HEK293 (cell line): ENCODE measurements around the gene MYH7B.

Experiments used
- CTCF ChIA-PET: fragments of 350-600 bp; formaldehyde crosslinking; extraction: SDS; loops from one replicate; lab custom pipeline; 2021; ENCODE audit warnings: antibody characterized with exemption; lab: Yijun Ruan, JAX
- POLR2A ChIA-PET: fragments of 300-600 bp; formaldehyde crosslinking; extraction: SDS; loops from one replicate; lab custom pipeline; 2020; ENCODE audit warnings: antibody characterized with exemption, inconsistent platforms; lab: Yijun Ruan, JAX
- H3K27ac ChIP-seq: fragments of 200-500 bp; sonication (Bioruptor generic); 2 replicates; pipeline ENCODE4 v1.5.1; 2014; ENCODE audit warnings: low read depth, low read length, control low read depth, inconsistent platforms; ENCODE audit errors: extremely low read depth
- H3K36me3 ChIP-seq, 2 experiments: fragments of 200-500 bp in 1 of 2; sonication (Bioruptor generic) in 1 of 2; 1 replicate in 1 of 2; 2 replicates in 1 of 2; pipeline ENCODE4 v1.5.1; 2014 to 2017; ENCODE audit warnings: inconsistent platforms in 2 of 2, low read length in 2 of 2; ENCODE audit not compliant: control insufficient read depth in 2 of 2, insufficient read depth in 1 of 2
- H3K4me1 ChIP-seq: fragments of 200-500 bp; sonication (Bioruptor generic); 2 replicates; pipeline ENCODE4 v1.5.1; 2014; ENCODE audit warnings: mild to moderate bottlenecking, low read length, inconsistent platforms; ENCODE audit not compliant: control insufficient read depth, insufficient read depth
- H3K4me3 ChIP-seq: 2 replicates; pipeline ENCODE4 v1.5.1; 2011; ENCODE audit warnings: low read depth, mild to moderate bottlenecking, control low read depth, low read length, moderate library complexity
- H3K9me3 ChIP-seq: fragments of 200-500 bp; sonication (Bioruptor generic); 2 replicates; pipeline ENCODE4 v1.5.1; 2014; ENCODE audit warnings: low read depth, low read length, inconsistent platforms; ENCODE audit not compliant: control insufficient read depth, insufficient read depth
- GLIS1 ChIP-seq: fragments of 450-650 bp; formaldehyde crosslinking; IDR thresholded peaks from 2 replicates; pipeline ENCODE4 v1.5.1; 2016; ENCODE audit warnings: missing biosample characterization, missing genetic modification characterization
- SCRT1 ChIP-seq: fragments of 450-650 bp; formaldehyde crosslinking; IDR thresholded peaks from 2 replicates; pipeline ENCODE4 v1.5.1; 2016; ENCODE audit warnings: missing biosample characterization, missing genetic modification characterization, borderline replicate concordance
- WT1 ChIP-seq: fragments of 450-650 bp; formaldehyde crosslinking; IDR thresholded peaks from 2 replicates; pipeline ENCODE4 v1.5.1; 2016; ENCODE audit warnings: missing biosample characterization, missing genetic modification characterization
- ZNF10 ChIP-seq: fragments of 450-650 bp; formaldehyde crosslinking; IDR thresholded peaks from 2 replicates; pipeline ENCODE4 v1.5.1; 2017; ENCODE audit warnings: missing biosample characterization, missing genetic modification characterization
- ZNF112 ChIP-seq: fragments of 450-650 bp; formaldehyde crosslinking; IDR thresholded peaks from 2 replicates; pipeline ENCODE4 v1.5.0; 2017; ENCODE audit warnings: missing biosample characterization, missing genetic modification characterization
- ZNF202 ChIP-seq: fragments of 450-650 bp; formaldehyde crosslinking; IDR thresholded peaks from 2 replicates; pipeline ENCODE4 v1.5.1; 2016; ENCODE audit warnings: missing biosample characterization, missing genetic modification characterization, borderline replicate concordance
- ZNF311 ChIP-seq: fragments of 450-650 bp; formaldehyde crosslinking; IDR thresholded peaks from 2 replicates; pipeline ENCODE4 v1.5.1; 2017; ENCODE audit warnings: missing biosample characterization, missing genetic modification characterization, borderline replicate concordance
- ZNF394 ChIP-seq: fragments of 450-650 bp; formaldehyde crosslinking; IDR thresholded peaks from 2 replicates; pipeline ENCODE4 v1.5.1; 2016; ENCODE audit warnings: missing biosample characterization, missing genetic modification characterization, mild to moderate bottlenecking, moderate library complexity, borderline replicate concordance
- ZNF514 ChIP-seq: fragments of 450-650 bp; formaldehyde crosslinking; IDR thresholded peaks from 2 replicates; pipeline ENCODE4 v1.5.1; 2016; ENCODE audit warnings: missing biosample characterization, missing genetic modification characterization
- ZNF529 ChIP-seq: fragments of 450-650 bp; formaldehyde crosslinking; IDR thresholded peaks from 2 replicates; pipeline ENCODE4 v1.5.1; 2017; ENCODE audit warnings: missing genetic modification characterization, missing biosample characterization; ENCODE audit not compliant: insufficient replicate concordance
- TF ChIP-seq, protein P1 (sequence below): fragments of 450-650 bp; formaldehyde crosslinking; IDR thresholded peaks from 2 replicates; pipeline ENCODE4 v1.5.1; 2016; ENCODE audit warnings: missing biosample characterization, missing genetic modification characterization
- TF ChIP-seq, protein P2 (sequence below): fragments of 450-650 bp; formaldehyde crosslinking; IDR thresholded peaks from 2 replicates; pipeline ENCODE4 v1.5.1; 2016; ENCODE audit warnings: missing biosample characterization, missing genetic modification characterization

Gene MYH7B

DNA sequence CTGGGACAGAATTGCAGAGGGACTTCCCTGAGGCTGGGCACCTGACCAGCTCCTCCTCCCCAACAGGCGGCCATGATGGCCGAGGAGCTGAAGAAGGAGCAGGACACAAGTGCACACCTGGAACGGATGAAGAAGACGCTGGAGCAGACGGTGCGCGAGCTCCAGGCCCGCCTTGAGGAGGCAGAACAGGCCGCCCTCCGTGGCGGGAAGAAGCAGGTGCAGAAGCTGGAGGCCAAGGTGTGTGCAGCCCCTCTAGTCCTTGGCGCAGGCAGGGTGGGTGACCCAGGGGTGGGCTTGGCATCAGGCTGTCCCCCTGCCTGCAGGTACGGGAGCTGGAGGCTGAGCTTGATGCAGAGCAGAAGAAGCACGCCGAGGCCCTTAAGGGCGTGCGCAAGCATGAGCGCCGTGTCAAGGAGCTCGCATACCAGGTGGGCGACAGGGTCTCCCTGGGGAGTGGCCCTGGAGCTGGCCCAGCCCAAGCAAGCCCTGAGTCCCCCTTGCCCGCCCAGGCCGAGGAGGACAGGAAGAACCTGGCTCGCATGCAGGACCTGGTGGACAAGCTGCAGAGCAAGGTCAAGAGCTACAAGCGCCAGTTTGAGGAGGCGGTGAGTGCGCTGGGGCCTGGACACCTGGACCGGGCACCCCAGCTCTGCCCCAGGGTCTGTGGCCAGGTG is 45.4 kb downstream of the MYH7B start:
- no peaks in the 10 kb centered on the region for H3K4me1 ChIP-seq
- no peak overlapping the region for H3K4me3 ChIP-seq
- H3K9me3 ChIP-seq: no peaks in the 10 kb centered on the region
- ChIA-PET POLR2A (no interaction called here), CTCF (interaction anchor here (0.6 to 1.1 kb wide), 7 partner anchors 9 to 277 kb away, joined by 3 to 5 read pairs (median 4); no protein-coding TSS in a partner anchor)
- H3K27ac ChIP-seq: no peak overlapping the region
- TF ChIP-seq ZNF202 (no peak), WT1 (tag by site-specific recombination) (no peak), ZNF529 (no peak), ZNF394 (tag by site-specific recombination) (no peak), ZNF112 (no peak), ZNF514 (tag by site-specific recombination) (no peak), ZNF10 (no peak)
- TF ChIP-seq, protein P1, sequence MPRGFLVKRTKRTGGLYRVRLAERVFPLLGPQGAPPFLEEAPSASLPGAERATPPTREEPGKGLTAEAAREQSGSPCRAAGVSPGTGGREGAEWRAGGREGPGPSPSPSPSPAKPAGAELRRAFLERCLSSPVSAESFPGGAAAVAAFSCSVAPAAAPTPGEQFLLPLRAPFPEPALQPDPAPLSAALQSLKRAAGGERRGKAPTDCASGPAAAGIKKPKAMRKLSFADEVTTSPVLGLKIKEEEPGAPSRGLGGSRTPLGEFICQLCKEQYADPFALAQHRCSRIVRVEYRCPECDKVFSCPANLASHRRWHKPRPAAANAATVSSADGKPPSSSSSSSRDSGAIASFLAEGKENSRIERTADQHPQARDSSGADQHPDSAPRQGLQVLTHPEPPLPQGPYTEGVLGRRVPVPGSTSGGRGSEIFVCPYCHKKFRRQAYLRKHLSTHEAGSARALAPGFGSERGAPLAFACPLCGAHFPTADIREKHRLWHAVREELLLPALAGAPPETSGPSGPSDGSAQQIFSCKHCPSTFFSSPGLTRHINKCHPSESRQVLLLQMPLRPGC: no peak
- TF ChIP-seq, protein P2, sequence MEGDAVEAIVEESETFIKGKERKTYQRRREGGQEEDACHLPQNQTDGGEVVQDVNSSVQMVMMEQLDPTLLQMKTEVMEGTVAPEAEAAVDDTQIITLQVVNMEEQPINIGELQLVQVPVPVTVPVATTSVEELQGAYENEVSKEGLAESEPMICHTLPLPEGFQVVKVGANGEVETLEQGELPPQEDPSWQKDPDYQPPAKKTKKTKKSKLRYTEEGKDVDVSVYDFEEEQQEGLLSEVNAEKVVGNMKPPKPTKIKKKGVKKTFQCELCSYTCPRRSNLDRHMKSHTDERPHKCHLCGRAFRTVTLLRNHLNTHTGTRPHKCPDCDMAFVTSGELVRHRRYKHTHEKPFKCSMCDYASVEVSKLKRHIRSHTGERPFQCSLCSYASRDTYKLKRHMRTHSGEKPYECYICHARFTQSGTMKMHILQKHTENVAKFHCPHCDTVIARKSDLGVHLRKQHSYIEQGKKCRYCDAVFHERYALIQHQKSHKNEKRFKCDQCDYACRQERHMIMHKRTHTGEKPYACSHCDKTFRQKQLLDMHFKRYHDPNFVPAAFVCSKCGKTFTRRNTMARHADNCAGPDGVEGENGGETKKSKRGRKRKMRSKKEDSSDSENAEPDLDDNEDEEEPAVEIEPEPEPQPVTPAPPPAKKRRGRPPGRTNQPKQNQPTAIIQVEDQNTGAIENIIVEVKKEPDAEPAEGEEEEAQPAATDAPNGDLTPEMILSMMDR (tag by site-specific recombination): no peak
- H3K36me3 ChIP-seq: peaks cover 0 to 94% of the 10 kb centered on the region in 2 experiments; a peak in 2 of 3 replicates

DNA sequence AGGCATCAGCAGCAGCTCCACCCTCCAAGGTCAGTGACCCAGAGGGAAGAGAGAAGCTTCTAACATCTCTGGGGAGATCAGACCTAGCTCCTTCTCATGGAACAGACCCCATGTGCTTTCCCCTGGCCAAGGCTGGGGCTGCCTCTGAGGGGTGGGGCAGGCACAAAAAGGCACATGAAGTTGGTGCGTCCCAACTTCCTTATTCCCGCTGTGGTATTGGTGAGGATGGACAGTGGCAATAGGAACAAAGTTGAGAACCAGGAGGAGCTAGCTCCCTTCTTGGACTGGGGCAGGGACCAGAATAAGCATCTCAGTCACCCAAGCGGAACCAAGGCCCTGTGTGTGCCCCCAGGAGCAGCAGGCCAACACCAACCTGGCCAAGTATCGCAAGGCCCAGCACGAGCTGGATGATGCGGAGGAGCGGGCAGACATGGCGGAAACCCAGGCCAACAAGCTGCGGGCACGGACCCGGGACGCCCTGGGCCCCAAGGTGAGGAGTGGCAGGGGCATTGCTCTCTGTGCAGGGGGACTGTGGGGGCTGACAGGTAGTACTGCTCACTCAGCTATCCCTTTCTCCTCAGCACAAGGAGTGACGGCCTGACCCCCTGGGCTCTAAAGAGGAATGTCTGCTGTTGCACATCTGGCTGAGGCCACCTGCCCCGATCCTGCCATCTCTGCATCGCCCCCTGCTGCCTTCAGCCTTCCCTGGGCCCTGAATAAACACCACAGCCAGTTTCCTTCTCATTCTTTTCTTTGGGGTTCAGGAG is 46.1 kb downstream of the MYH7B start:
- ChIA-PET POLR2A (no interaction called here), CTCF (interaction anchor here (0.6 to 1.1 kb wide), 5 partner anchors 17 to 267 kb away, joined by 3 to 5 read pairs (median 4); no protein-coding TSS in a partner anchor)
- H3K4me3 ChIP-seq: no peak overlapping the region
- H3K36me3 ChIP-seq: peaks cover 0 to 94% of the 10 kb centered on the region in 2 experiments
- TF ChIP-seq GLIS1 (tag by site-specific recombination): peak; percentile 23; the same call in 1 of the 2 replicates
- no peak for TF ChIP-seq SCRT1
- TF ChIP-seq, protein P2 (tag by site-specific recombination): 0 out of 2 replicates have a peak, but pooled peaks have one; percentile 12
- H3K9me3 ChIP-seq: no peaks in the 10 kb centered on the region
- no peaks in the 10 kb centered on the region for H3K4me1 ChIP-seq
- no peak overlapping the region for H3K27ac ChIP-seq

- no peak overlapping the region for H3K27ac ChIP-seq
- POLR2A ChIA-PET: no interaction called here
- no peak overlapping the region for H3K4me3 ChIP-seq
- CTCF ChIA-PET: interaction anchor here (0.6 to 1.1 kb wide), 3 partner anchors 16 to 436 kb away, joined by 3 to 5 read pairs (median 4); no protein-coding TSS in a partner anchor
- H3K4me1 ChIP-seq: no peaks in the 10 kb centered on the region
- no peak for TF ChIP-seq GLIS1 (tag by site-specific recombination)
- TF ChIP-seq ZNF311 (tag by site-specific recombination): no peak
- H3K9me3 ChIP-seq: no peaks in the 10 kb centered on the region
- H3K36me3 ChIP-seq: peaks cover 0 to 99% of the 10 kb centered on the region in 2 experiments
Measured at GRCh38 chr20:35002426-35003210, 47.0 kb downstream of the MYH7B start.
